HG03025 (cell line): Measurements from ENCODE around the gene RGCC.

Experiments used
- ATAC-seq: cut with Tn5 transposase; IDR thresholded peaks from one replicate; pipeline ENCODE4 v1.9.1; 2021; ENCODE audit warnings: mild to moderate bottlenecking, moderate library complexity; ENCODE audit not compliant: unreplicated experiment, low FRiP score

The RGCC gene

GRCh38 chr13:41452462-41452861 lies 4.9 kb upstream of the RGCC start:
- ATAC-seq = no peak

GRCh38 chr13:41453620-41454019 lies 3.7 kb upstream of the RGCC start:
- no peak for ATAC-seq

GRCh38 chr13:41454170-41454569 lies 3.2 kb upstream of the RGCC start:
- no peak for ATAC-seq

- no peak for ATAC-seq
These were observed 1.5 kb upstream of the RGCC start for GRCh38 chr13:41455725-41456419.

- ATAC-seq = peak; percentile 24
These were observed 338 bp downstream of the RGCC start for GRCh38 chr13:41457589-41458186.

GRCh38 chr13:41458187-41458760 lies 924 bp downstream of the RGCC start:
- peak; percentile 26 for ATAC-seq

GRCh38 chr13:41458761-41459431 lies 1.5 kb downstream of the RGCC start:
- ATAC-seq = no peak

GRCh38 chr13:41459432-41460073 lies 2.2 kb downstream of the RGCC start:
- no peak for ATAC-seq

- ATAC-seq = no peak
These were observed 2.7 kb downstream of the RGCC start for GRCh38 chr13:41460074-41460465.

- ATAC-seq = no peak
These were observed 3.6 kb downstream of the RGCC start for GRCh38 chr13:41460930-41461329.

- no peak for ATAC-seq
These were observed 4.3 kb downstream of the RGCC start for GRCh38 chr13:41461527-41462139.

- no peak for ATAC-seq
These were observed 5.1 kb downstream of the RGCC start for GRCh38 chr13:41462427-41462826.

- ATAC-seq = peak; percentile 44
These were observed 6.7 kb downstream of the RGCC start for GRCh38 chr13:41463838-41464602.

- ATAC-seq = peak; percentile 85
These were observed 8.0 kb downstream of the RGCC start for GRCh38 chr13:41465241-41465847.

- no peak for ATAC-seq
These were observed 8.6 kb downstream of the RGCC start for GRCh38 chr13:41465898-41466320.

- ATAC-seq = no peak
These were observed 10.1 kb downstream of the RGCC start for GRCh38 chr13:41467425-41467945.

- no peak for ATAC-seq
These were observed 11.3 kb downstream of the RGCC start for GRCh38 chr13:41468631-41469030.

GRCh38 chr13:41470196-41470595 lies 12.8 kb downstream of the RGCC start:
- no peak for ATAC-seq

- ATAC-seq = no peak
These were observed 14.4 kb downstream of the RGCC start for GRCh38 chr13:41471785-41472184.
